ENCODE results near the gene CRACDL.

GRCh38 chr2:98847853-98848252 is 88.2 kb downstream of the CRACDL start:
- TF ChIP-seq CTCF (IDR thresholded peaks at IDR 0.05) (no peak), POLR2A (IDR thresholded peaks at IDR 0.05) (no peak)
